Astrocyte (in vitro differentiated cells and primary cell): ENCODE data around the gene CLGN. TPM values are rescaled to one million over a fixed set of nuclear protein-coding genes. Genes with fewer than 3 reads are reported as not detected.
"Not testable (repeated sequence)": the region's sequence is repeated elsewhere in the genome, so short reads cannot be mapped to it uniquely, and the experiment has no call there.

Experiments used
- DNase-seq: peaks from one replicate; pipeline ENCODE4 v3.0.0-alpha.2; 2010; ENCODE audit warnings: low read depth
- FAIRE-seq: peaks from 2 replicates; lab custom pipeline; 2011; peaks lifted over from hg19 to GRCh38; lab: Jason Lieb, UNC
- H2AFZ ChIP-seq: 2 replicates; pipeline ENCODE4 v1.6.0; 2012; ENCODE audit warnings: low read depth, low read length, inconsistent platforms
- H3K27ac ChIP-seq: 2 replicates; pipeline ENCODE4 v1.5.1; 2011; ENCODE audit warnings: low read depth, low read length, inconsistent platforms
- H3K27me3 ChIP-seq: 2 replicates; pipeline ENCODE4 v1.6.0; 2011; ENCODE audit warnings: low read length, inconsistent platforms; ENCODE audit not compliant: insufficient read depth
- H3K36me3 ChIP-seq: 2 replicates; pipeline ENCODE4 v1.5.1; 2011; ENCODE audit warnings: low read length, inconsistent platforms; ENCODE audit not compliant: insufficient read depth
- H3K4me1 ChIP-seq: 2 replicates; pipeline ENCODE4 v1.5.1; 2011; ENCODE audit warnings: low read length, inconsistent platforms; ENCODE audit not compliant: insufficient read depth
- H3K4me2 ChIP-seq: 2 replicates; pipeline ENCODE4 v1.6.0; 2012; ENCODE audit warnings: low read length, inconsistent platforms
- H3K4me3 ChIP-seq: 2 replicates; pipeline ENCODE4 v1.5.1; 2011; ENCODE audit warnings: low read depth, mild to moderate bottlenecking, low read length, inconsistent platforms; ENCODE audit not compliant: insufficient read depth
- H3K79me2 ChIP-seq: 2 replicates; pipeline ENCODE4 v1.6.0; 2012; ENCODE audit warnings: mild to moderate bottlenecking, low read length, inconsistent platforms; ENCODE audit not compliant: insufficient read depth
- H3K9ac ChIP-seq: 2 replicates; pipeline ENCODE4 v1.6.0; 2012; ENCODE audit warnings: mild to moderate bottlenecking, low read length, inconsistent platforms
- H3K9me3 ChIP-seq: 2 replicates; pipeline ENCODE4 v1.5.1; 2012; ENCODE audit warnings: low read depth, mild to moderate bottlenecking, low read length, inconsistent platforms; ENCODE audit not compliant: insufficient read depth
- H4K20me1 ChIP-seq: 2 replicates; pipeline ENCODE4 v1.6.0; 2012; ENCODE audit warnings: low read length, inconsistent platforms; ENCODE audit not compliant: insufficient read depth
- H3K27ac Mint-ChIP-seq: one replicate; pipeline ENCODE4 v1.8.0; 2021; ENCODE audit warnings: mild to moderate bottlenecking, mixed read lengths; ENCODE audit not compliant: unreplicated experiment
- H3K27me3 Mint-ChIP-seq: one replicate; pipeline ENCODE4 v1.8.0; 2021; ENCODE audit warnings: low read depth, mixed read lengths; ENCODE audit not compliant: unreplicated experiment
- H3K36me3 Mint-ChIP-seq: one replicate; pipeline ENCODE4 v1.8.0; 2021; ENCODE audit warnings: low read depth, mixed read lengths; ENCODE audit not compliant: unreplicated experiment
- H3K4me1 Mint-ChIP-seq: one replicate; pipeline ENCODE4 v1.8.0; 2021; ENCODE audit warnings: low read depth, mixed read lengths; ENCODE audit not compliant: unreplicated experiment
- H3K4me3 Mint-ChIP-seq: one replicate; pipeline ENCODE4 v1.8.0; 2021; ENCODE audit warnings: mild to moderate bottlenecking, moderate library complexity, mixed read lengths; ENCODE audit not compliant: unreplicated experiment
- H3K9me3 Mint-ChIP-seq: one replicate; pipeline ENCODE4 v1.8.0; 2021; ENCODE audit warnings: mild to moderate bottlenecking, mixed read lengths; ENCODE audit not compliant: unreplicated experiment
- EZH2 ChIP-seq: IDR thresholded peaks from 2 replicates; pipeline ENCODE4 v1.6.1; 2012; ENCODE audit warnings: mild to moderate bottlenecking, low read length, inconsistent platforms; ENCODE audit not compliant: insufficient read depth
- total RNA-seq: library from RNA; stranded (reverse); gene quantifications from 2 replicates; pipeline ENCODE4 v1.2.1, GENCODE V29; 2021
- TF ChIP-seq, protein P1 (sequence below): IDR thresholded peaks from 2 replicates; pipeline ENCODE4 v1.5.1; 2011; ENCODE audit warnings: low read depth, mild to moderate bottlenecking, inconsistent platforms, low read length, moderate library complexity; ENCODE audit not compliant: insufficient read depth

CLGN gene
- total RNA-seq, 1 donor from 2014 or later, result 1.6 TPM

- H3K36me3 Mint-ChIP-seq, result no peaks in the 10 kb centered on the region
- H3K27ac Mint-ChIP-seq, result no peak overlapping the region
- no peaks in the 10 kb centered on the region for H3K36me3 ChIP-seq
- H3K9ac ChIP-seq, result peak overlapping the region; percentile 81
- H3K4me3 Mint-ChIP-seq, result peak overlapping the region; percentile 89
- DNase-seq (no peak), FAIRE-seq (peak; percentile 9)
- H3K9me3 ChIP-seq, result no peaks in the 10 kb centered on the region
- H2AFZ ChIP-seq, result peak overlapping the region; percentile 100
- peak overlapping the region; percentile 97 for H3K4me2 ChIP-seq
- H3K4me1 ChIP-seq, result peaks cover 6% of the 10 kb centered on the region
- TF ChIP-seq, protein P1, sequence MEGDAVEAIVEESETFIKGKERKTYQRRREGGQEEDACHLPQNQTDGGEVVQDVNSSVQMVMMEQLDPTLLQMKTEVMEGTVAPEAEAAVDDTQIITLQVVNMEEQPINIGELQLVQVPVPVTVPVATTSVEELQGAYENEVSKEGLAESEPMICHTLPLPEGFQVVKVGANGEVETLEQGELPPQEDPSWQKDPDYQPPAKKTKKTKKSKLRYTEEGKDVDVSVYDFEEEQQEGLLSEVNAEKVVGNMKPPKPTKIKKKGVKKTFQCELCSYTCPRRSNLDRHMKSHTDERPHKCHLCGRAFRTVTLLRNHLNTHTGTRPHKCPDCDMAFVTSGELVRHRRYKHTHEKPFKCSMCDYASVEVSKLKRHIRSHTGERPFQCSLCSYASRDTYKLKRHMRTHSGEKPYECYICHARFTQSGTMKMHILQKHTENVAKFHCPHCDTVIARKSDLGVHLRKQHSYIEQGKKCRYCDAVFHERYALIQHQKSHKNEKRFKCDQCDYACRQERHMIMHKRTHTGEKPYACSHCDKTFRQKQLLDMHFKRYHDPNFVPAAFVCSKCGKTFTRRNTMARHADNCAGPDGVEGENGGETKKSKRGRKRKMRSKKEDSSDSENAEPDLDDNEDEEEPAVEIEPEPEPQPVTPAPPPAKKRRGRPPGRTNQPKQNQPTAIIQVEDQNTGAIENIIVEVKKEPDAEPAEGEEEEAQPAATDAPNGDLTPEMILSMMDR, result no peak
- no peak for TF ChIP-seq EZH2
- no peak overlapping the region for H3K27ac ChIP-seq
- no peaks in the 10 kb centered on the region for H4K20me1 ChIP-seq
- H3K27me3 Mint-ChIP-seq, result peaks cover 6% of the 10 kb centered on the region
- no peaks in the 10 kb centered on the region for H3K4me1 Mint-ChIP-seq
- peak overlapping the region; percentile 86 for H3K4me3 ChIP-seq
- no peaks in the 10 kb centered on the region for H3K79me2 ChIP-seq
- H3K9me3 Mint-ChIP-seq, result no peaks in the 10 kb centered on the region
- H3K27me3 ChIP-seq, result no peaks in the 10 kb centered on the region
These were observed 547 bp upstream of the CLGN start for GRCh38 chr4:140427919-140428471.

- Histone ChIP-seq H3K9ac (peak overlapping the region; percentile 81), H3K36me3 (no peaks in the 10 kb centered on the region), H3K4me3 (peak overlapping the region; percentile 86), H2AFZ (peak overlapping the region; percentile 100), H3K27me3 (no peaks in the 10 kb centered on the region), H4K20me1 (no peaks in the 10 kb centered on the region), H3K9me3 (no peaks in the 10 kb centered on the region), H3K4me2 (peak overlapping the region; percentile 97), H3K79me2 (no peaks in the 10 kb centered on the region), H3K4me1 (peaks cover 6% of the 10 kb centered on the region), H3K27ac (peak overlapping the region; percentile 62)
- TF ChIP-seq, protein P1, result no peak
- no peak for TF ChIP-seq EZH2
- FAIRE-seq (no peak), DNase-seq (no peak)
- H3K4me1 Mint-ChIP-seq, result no peaks in the 10 kb centered on the region
- H3K9me3 Mint-ChIP-seq, result no peaks in the 10 kb centered on the region
- H3K36me3 Mint-ChIP-seq, result no peaks in the 10 kb centered on the region
- H3K27ac Mint-ChIP-seq, result no peak overlapping the region
- H3K27me3 Mint-ChIP-seq, result no peaks in the 10 kb centered on the region
- H3K4me3 Mint-ChIP-seq, result peak overlapping the region; percentile 89
These were observed 790 bp downstream of the CLGN start for GRCh38 chr4:140426610-140427105.

DNA sequence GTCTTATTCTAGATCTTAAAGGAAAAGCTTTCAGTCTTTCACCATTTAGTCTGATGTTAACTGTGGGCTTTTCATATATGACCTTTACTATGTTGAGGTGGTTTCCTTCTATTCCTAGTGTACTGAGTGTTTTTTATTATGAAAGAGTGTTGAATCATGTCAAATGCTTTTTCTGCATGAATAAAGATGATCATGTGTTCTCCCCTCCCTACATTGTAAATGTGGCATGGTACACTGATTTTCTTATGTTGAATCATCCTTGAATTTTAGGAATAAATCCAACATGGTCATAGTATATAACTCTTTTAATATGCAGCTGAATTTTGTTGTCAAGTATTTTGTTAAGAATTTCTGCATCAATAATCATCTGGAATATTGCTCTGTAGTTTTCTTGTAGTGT, 4.3 kb downstream of the CLGN start:
- no peaks in the 10 kb centered on the region for H3K79me2 ChIP-seq
- no peak overlapping the region for H3K27ac Mint-ChIP-seq
- H3K4me3 ChIP-seq, result no peak overlapping the region
- no peaks in the 10 kb centered on the region for H3K27me3 ChIP-seq
- H3K36me3 Mint-ChIP-seq, result no peaks in the 10 kb centered on the region
- no peak overlapping the region for H3K4me3 Mint-ChIP-seq
- H3K36me3 ChIP-seq, result no peaks in the 10 kb centered on the region
- H3K27me3 Mint-ChIP-seq, result no peaks in the 10 kb centered on the region
- DNase-seq (peak; percentile 36), FAIRE-seq (no peak)
- no peaks in the 10 kb centered on the region for H3K4me1 Mint-ChIP-seq
- no peak for TF ChIP-seq EZH2
- TF ChIP-seq, protein P1, result no peak
- H3K9ac ChIP-seq, result no peak overlapping the region
- no peak overlapping the region for H3K4me2 ChIP-seq
- no peaks in the 10 kb centered on the region for H4K20me1 ChIP-seq
- H2AFZ ChIP-seq, result no peak overlapping the region
- H3K4me1 ChIP-seq, result peaks cover 6% of the 10 kb centered on the region
- H3K27ac ChIP-seq, result no peak overlapping the region
- H3K9me3 Mint-ChIP-seq, result no peaks in the 10 kb centered on the region
- H3K9me3 ChIP-seq, result no peaks in the 10 kb centered on the region

DNA sequence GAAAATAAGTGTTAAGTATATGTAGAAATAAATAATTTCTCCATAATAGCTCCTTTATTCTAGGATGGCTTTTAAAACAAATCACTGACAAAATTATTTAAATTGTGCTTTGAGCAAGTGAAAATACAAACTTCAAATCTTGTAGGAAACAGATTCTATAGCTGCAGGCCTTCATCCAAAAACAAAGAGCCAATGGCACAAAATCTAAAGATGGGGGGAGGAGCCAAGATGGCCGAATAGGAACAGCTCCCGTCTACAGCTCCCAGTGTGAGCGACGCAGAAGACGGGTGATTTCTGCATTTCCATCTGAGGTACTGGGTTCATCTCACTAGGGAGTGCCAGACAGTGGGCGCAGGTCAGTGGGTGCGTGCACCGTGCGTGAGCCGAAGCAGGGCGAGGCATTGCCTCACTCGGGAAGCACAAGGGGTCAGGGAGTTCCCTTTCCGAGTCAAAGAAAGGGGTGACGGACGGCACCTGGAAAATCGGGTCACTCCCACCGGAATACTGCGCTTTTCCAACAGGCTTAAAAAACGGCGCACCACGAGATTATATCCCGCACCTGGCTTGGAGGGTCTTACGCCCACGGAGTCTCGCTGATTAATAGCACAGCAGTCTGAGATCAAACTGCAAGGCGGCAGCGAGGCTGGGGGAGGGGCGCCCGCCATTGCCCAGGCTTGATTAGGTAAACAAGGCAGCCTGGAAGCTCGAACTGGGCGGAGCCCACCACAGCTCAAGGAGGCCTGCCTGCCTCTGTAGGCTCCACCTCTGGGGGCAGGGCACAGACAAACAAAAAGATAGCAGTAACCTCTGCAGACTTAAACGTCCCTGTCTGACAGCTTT, 14.1 kb downstream of the CLGN start:
- H3K9me3 ChIP-seq, H4K20me1 ChIP-seq, H3K4me3 Mint-ChIP-seq, H3K4me3 ChIP-seq, H3K27me3 ChIP-seq, H3K36me3 ChIP-seq, H3K27me3 Mint-ChIP-seq, H3K36me3 Mint-ChIP-seq, H3K4me2 ChIP-seq, H3K27ac Mint-ChIP-seq, H2AFZ ChIP-seq, DNase-seq, H3K27ac ChIP-seq, H3K79me2 ChIP-seq, FAIRE-seq, H3K4me1 Mint-ChIP-seq, H3K9me3 Mint-ChIP-seq, H3K4me1 ChIP-seq, H3K9ac ChIP-seq: not testable (repeated sequence)
